Measurements from ENCODE around the gene CGB7.

Gene CGB7

DNA sequence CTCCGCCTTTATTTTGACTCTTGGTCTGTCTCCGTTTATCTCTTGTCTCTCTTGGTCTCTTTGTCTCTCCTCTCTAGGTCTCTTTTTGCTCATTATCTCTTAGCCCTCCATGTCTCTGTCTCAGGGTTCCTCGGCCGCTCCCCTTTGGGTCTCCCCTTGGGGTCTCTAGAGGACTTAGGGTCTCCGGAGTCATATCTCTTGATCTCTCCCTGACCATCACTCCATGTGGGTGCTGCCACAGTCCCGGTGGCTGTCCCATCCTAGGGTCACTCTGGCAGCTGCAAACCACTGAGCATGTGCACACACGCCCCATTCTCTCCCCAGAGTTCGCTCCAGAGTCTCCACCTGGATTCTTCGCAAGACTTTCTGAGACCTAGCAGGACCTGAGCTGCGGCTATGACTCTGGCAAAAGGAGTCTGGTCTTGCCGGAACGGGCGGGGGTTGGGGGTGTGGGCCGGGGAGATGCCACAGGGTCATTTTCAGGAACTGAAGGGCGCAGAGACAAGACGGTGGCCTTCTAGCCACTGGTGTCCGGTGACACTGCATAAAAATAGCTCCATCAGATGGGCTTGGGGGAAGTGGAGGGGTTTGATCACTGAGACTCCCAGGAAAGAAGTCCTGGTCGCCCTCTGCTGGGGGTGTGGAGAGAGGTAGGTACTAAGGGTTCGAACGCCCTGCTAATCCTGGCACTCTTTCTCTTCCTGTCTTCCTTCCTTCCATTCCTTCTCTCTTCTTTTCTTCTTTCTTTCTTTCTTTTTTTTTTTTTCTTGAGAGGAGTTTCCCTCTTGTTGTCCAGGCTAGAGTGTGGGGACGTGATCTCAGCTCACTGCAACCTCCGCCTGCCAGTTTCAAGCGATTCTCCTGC is 16.2 kb upstream of the CGB7 start:
- no peak overlapping the region for H3K27ac ChIP-seq
- no peak for TF ChIP-seq ZFX (IDR thresholded peaks at IDR 0.05; ENCODE audit: borderline replicate concordance)
- TF ChIP-seq, protein P1, sequence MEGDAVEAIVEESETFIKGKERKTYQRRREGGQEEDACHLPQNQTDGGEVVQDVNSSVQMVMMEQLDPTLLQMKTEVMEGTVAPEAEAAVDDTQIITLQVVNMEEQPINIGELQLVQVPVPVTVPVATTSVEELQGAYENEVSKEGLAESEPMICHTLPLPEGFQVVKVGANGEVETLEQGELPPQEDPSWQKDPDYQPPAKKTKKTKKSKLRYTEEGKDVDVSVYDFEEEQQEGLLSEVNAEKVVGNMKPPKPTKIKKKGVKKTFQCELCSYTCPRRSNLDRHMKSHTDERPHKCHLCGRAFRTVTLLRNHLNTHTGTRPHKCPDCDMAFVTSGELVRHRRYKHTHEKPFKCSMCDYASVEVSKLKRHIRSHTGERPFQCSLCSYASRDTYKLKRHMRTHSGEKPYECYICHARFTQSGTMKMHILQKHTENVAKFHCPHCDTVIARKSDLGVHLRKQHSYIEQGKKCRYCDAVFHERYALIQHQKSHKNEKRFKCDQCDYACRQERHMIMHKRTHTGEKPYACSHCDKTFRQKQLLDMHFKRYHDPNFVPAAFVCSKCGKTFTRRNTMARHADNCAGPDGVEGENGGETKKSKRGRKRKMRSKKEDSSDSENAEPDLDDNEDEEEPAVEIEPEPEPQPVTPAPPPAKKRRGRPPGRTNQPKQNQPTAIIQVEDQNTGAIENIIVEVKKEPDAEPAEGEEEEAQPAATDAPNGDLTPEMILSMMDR (IDR thresholded peaks at IDR 0.05): peak; percentile 69

DNA sequence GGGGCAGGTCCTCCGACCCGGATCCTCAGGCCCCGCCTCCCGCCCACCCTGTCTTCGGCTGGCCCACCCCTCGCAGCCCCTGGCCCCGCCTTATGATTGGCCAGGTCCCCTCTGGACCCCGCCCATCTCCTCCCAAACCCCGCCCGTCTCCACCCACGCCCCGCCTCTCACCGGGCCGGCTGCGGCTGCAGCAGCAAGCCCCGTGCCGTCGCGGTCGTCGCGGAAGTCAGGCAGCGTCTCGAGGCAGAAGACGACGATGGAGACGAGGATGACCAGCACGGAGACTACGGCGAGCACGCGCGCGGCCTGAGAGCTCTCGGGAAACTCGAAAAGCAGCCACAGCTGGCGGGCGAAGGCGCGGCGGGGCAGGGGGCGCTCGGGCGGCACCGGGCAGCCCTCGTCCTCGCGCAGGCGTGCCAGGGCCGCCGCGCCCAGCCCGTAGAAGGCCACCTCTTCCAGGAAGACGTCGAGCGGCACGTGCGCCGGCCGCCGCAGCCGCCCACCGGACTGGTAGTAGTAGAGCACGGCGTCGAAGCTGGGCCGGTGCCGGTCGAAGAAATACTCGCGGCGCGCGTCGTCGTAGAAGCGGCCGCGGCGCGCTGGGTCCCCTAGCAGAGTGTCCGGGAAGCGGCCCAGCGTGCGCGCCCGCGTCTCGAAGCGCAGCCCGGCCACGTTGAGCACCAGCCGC is 14.5 kb upstream of the CGB7 start:
- TF ChIP-seq, protein P1 (IDR thresholded peaks at IDR 0.05): no peak
- no peak for TF ChIP-seq ZFX (IDR thresholded peaks at IDR 0.05; ENCODE audit: borderline replicate concordance)
- no peak overlapping the region for H3K27ac ChIP-seq

DNA sequence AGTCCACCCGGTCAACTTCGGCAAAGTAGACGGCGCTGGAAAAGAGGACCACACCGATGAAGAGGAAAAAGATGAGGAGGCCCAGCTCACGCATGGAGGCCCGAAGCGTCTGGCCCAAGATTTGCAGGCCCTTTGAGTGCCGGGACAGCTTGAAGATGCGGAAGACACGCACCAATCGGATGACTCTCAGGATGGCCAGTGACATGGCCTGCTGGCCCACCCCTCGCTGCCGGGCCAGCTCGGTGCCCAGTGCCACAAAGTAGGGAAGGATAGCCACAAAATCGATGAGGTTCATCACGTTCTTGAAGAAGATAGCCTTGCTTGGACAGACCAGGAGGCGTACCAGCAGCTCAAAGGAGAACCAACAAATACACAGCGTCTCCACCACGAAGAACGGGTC is 12.9 kb upstream of the CGB7 start:
- TF ChIP-seq, protein P1 (IDR thresholded peaks at IDR 0.05): no peak
- TF ChIP-seq ZFX (IDR thresholded peaks at IDR 0.05; ENCODE audit: borderline replicate concordance): no peak
- no peak overlapping the region for H3K27ac ChIP-seq

DNA sequence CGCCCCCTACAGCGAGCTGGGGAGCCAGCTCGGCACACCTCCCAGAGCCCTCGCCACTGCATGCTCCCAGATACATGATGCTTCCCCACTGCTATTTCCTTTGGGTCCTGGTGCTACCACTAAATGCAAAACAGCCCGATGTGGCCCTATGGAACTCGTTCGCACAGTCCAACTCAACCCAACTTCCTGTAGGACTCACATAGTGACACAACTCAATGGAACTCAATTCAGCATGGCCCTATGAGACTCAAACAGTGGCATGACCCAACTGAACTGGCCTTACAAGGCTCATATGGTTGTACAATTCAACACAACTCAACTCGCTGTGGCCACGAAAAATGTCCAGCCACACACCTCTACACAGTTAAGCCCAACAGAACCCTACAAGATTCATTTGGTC is 11.5 kb upstream of the CGB7 start:
- no peak overlapping the region for H3K27ac ChIP-seq
- TF ChIP-seq ZFX (IDR thresholded peaks at IDR 0.05; ENCODE audit: borderline replicate concordance): no peak
- TF ChIP-seq, protein P1 (IDR thresholded peaks at IDR 0.05): no peak

DNA sequence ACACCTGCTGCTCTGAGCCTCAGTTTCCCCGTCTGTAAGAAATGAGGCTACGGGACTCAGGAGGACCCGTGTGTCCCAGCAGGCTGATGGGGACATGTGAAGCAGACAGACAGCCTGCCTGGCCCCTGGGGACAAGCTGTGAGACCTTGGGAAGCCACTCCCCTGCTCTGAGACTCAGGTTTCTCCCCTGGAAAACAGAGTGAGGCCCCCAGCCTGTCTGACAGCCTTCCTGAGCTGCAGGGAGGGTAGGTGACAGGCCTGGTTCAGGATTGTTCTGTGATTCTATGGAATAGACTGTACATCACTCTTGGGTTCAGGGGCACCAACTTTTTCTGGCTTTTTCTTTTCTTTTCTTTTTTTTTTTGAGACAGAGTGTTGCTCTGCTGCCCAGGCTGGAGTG is 10.0 kb upstream of the CGB7 start:
- TF ChIP-seq, protein P1 (IDR thresholded peaks at IDR 0.05): no peak
- TF ChIP-seq ZFX (IDR thresholded peaks at IDR 0.05; ENCODE audit: borderline replicate concordance): no peak
- H3K27ac ChIP-seq: no peak overlapping the region

DNA sequence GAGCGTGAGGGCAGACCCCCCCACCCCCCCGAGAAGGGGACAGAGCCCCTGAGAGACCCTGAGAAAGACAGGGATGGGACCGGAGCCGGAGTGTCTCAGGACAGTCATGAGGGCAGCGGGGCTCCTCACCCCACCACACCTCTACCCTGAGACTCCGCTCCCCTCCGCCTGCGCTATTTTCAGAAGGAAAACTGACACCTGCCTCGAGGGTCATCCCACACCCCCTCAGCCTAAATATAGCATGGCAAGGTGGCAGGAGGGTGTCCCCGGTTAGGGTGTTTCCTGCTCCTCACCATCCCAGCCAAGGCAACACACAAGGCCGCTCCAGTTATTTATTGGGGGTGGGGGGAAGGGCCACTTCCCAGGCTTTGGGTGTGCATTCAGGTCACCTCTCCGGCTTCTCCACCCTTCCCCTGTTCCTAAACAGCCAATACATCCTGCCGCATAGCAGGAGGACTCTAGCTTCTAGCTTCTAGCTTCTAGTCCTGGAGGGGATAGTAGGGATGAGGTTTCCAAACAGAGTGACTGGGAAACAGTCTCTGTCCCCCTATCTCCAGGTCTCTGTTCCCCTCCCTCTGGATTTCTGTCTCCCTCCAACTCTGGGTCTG is 8.5 kb upstream of the CGB7 start:
- TF ChIP-seq, protein P1 (IDR thresholded peaks at IDR 0.05): no peak
- no peak for TF ChIP-seq ZFX (IDR thresholded peaks at IDR 0.05; ENCODE audit: borderline replicate concordance)

More for the DNA sequence above, 8.5 kb upstream of the CGB7 start:
- H3K27ac ChIP-seq: no peak overlapping the region
